ENCODE measurements around the gene ATP10B. TPM values are rescaled to one million over a fixed set of nuclear protein-coding genes. Genes with fewer than 3 reads are reported as not detected.

Gene ATP10B
- total RNA-seq, 3 donors from 2014 or later (not counting 1 experiment from before 2014, with no cell fraction given) = not detected

DNA sequence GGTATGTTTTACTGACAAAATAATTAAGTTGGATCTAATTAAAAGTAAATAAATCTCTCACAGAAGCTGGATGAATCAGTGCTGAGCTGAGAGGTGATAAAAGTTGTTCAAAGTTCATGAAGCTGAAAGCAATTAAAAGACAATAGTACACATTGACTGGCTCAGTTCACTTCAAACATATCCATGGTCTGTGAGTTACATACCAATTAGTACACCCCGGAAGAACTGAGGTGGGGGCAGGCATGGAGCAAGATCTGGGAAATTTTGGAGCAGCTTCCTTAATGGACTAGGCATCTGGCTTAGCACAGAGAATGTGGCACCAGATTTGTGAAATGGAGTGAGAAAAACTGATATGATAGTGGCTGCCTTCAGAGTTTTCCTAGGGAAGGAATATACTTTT, 152.7 kb downstream of the ATP10B start:
- H3K4me3 Mint-ChIP-seq = no peak overlapping the region
- Histone ChIP-seq H3K4me1 (ENCODE audit: control insufficient read depth, insufficient read depth, low read length) (peaks cover 4% of the 10 kb centered on the region), H3K4me3 (ENCODE audit: low read length) (no peak overlapping the region), H3K9me3 (ENCODE audit: control insufficient read depth, insufficient read depth, low read length) (no peaks in the 10 kb centered on the region), H3K27me3 (ENCODE audit: control insufficient read depth, insufficient read depth, low read length) (no peaks in the 10 kb centered on the region), H3K36me3 (ENCODE audit: control insufficient read depth, insufficient read depth, low read length) (no peaks in the 10 kb centered on the region), H3K27ac (ENCODE audit: low read length) (no peak overlapping the region)
- no peak for DNase-seq
- TF ChIP-seq CTCF (IDR thresholded peaks at IDR 0.05) = no peak
- no peak overlapping the region for H3K27ac Mint-ChIP-seq
- H3K27me3 Mint-ChIP-seq (ENCODE audit: low read depth in 2 of 2) = no peaks in the 10 kb centered on the region
- no peaks in the 10 kb centered on the region for H3K36me3 Mint-ChIP-seq
- intact Hi-C loops (cut with micrococcal nuclease) = no loop called here
- H3K4me1 Mint-ChIP-seq = no peaks in the 10 kb centered on the region
- no peak for ATAC-seq
- 60% methylated on average over 1 of the region's 1 CpG for WGBS (ENCODE audit: insufficient coverage)
- H3K9me3 Mint-ChIP-seq = no peaks in the 10 kb centered on the region

GRCh38 chr5:160697281-160697680, 154.7 kb downstream of the ATP10B start:
- Histone ChIP-seq H3K4me1 (ENCODE audit: control insufficient read depth, insufficient read depth, low read length) (peaks cover 4% of the 10 kb centered on the region), H3K9me3 (ENCODE audit: control insufficient read depth, insufficient read depth, low read length) (no peaks in the 10 kb centered on the region), H3K27ac (ENCODE audit: low read length) (no peak overlapping the region), H3K27me3 (ENCODE audit: control insufficient read depth, insufficient read depth, low read length) (no peaks in the 10 kb centered on the region), H3K36me3 (ENCODE audit: control insufficient read depth, insufficient read depth, low read length) (no peaks in the 10 kb centered on the region), H3K4me3 (ENCODE audit: low read length) (no peak overlapping the region)
- intact Hi-C loops (cut with micrococcal nuclease) = no loop called here
- no peaks in the 10 kb centered on the region for H3K27me3 Mint-ChIP-seq (ENCODE audit: low read depth in 2 of 2)
- H3K36me3 Mint-ChIP-seq = no peaks in the 10 kb centered on the region
- no peaks in the 10 kb centered on the region for H3K4me1 Mint-ChIP-seq
- 85% methylated on average over 3 of the region's 3 CpGs for WGBS (ENCODE audit: insufficient coverage)
- no peak overlapping the region for H3K27ac Mint-ChIP-seq
- ATAC-seq (no peak), DNase-seq (no peak)
- H3K9me3 Mint-ChIP-seq = no peaks in the 10 kb centered on the region
- TF ChIP-seq CTCF (IDR thresholded peaks at IDR 0.05) = no peak
- H3K4me3 Mint-ChIP-seq = no peak overlapping the region

GRCh38 chr5:160694896-160695295, 157.1 kb downstream of the ATP10B start:
- ATAC-seq = no peak
- H3K27ac Mint-ChIP-seq = no peak overlapping the region
- H3K36me3 ChIP-seq (ENCODE audit: control insufficient read depth, insufficient read depth, low read length) = no peaks in the 10 kb centered on the region
- TF ChIP-seq CTCF (IDR thresholded peaks at IDR 0.05) = no peak
- H3K36me3 Mint-ChIP-seq = no peaks in the 10 kb centered on the region
- 73% methylated on average over 2 of the region's 2 CpGs for WGBS (ENCODE audit: insufficient coverage)
- H3K9me3 ChIP-seq (ENCODE audit: control insufficient read depth, insufficient read depth, low read length) = no peaks in the 10 kb centered on the region
- H3K4me3 Mint-ChIP-seq = no peak overlapping the region
- no peak overlapping the region for H3K4me3 ChIP-seq (ENCODE audit: low read length)
- no peaks in the 10 kb centered on the region for H3K4me1 Mint-ChIP-seq
- no peaks in the 10 kb centered on the region for H3K27me3 Mint-ChIP-seq (ENCODE audit: low read depth in 2 of 2)
- no peak overlapping the region for H3K27ac ChIP-seq (ENCODE audit: low read length)
- no peaks in the 10 kb centered on the region for H3K4me1 ChIP-seq (ENCODE audit: control insufficient read depth, insufficient read depth, low read length)
- intact Hi-C loops (cut with micrococcal nuclease) = no loop called here
- no peak for DNase-seq
- no peaks in the 10 kb centered on the region for H3K9me3 Mint-ChIP-seq
- no peaks in the 10 kb centered on the region for H3K27me3 ChIP-seq (ENCODE audit: control insufficient read depth, insufficient read depth, low read length)

GRCh38 chr5:160693831-160694465, 158.1 kb downstream of the ATP10B start:
- TF ChIP-seq CTCF (IDR thresholded peaks at IDR 0.05) = no peak
- DNase-seq = no peak
- H3K4me3 ChIP-seq (ENCODE audit: low read length) = no peak overlapping the region
- intact Hi-C loops (cut with micrococcal nuclease) = no loop called here
- ATAC-seq = no peak
- Mint-ChIP-seq H3K36me3 (no peaks in the 10 kb centered on the region), H3K27me3 (ENCODE audit: low read depth in 2 of 2) (no peaks in the 10 kb centered on the region), H3K4me1 (no peaks in the 10 kb centered on the region), H3K27ac (no peak overlapping the region), H3K9me3 (no peaks in the 10 kb centered on the region), H3K4me3 (no peak overlapping the region)
- no peak overlapping the region for H3K27ac ChIP-seq (ENCODE audit: low read length)
- H3K9me3 ChIP-seq (ENCODE audit: control insufficient read depth, insufficient read depth, low read length) = no peaks in the 10 kb centered on the region
- no peaks in the 10 kb centered on the region for H3K27me3 ChIP-seq (ENCODE audit: control insufficient read depth, insufficient read depth, low read length)
- whole genome bisulfite sequencing (ENCODE audit: insufficient coverage) = 81% methylated on average over 6 of the region's 7 CpGs
- H3K36me3 ChIP-seq (ENCODE audit: control insufficient read depth, insufficient read depth, low read length) = no peaks in the 10 kb centered on the region
- no peaks in the 10 kb centered on the region for H3K4me1 ChIP-seq (ENCODE audit: control insufficient read depth, insufficient read depth, low read length)

Measured in natural killer cell (primary cell).